ENCODE data around the gene LCMT1. TPM values are rescaled to one million over a fixed set of nuclear protein-coding genes. Genes with fewer than 3 reads are reported as not detected.

Gene LCMT1
- total RNA-seq, 1 experiment from 2014 or later: 31.0 TPM

DNA sequence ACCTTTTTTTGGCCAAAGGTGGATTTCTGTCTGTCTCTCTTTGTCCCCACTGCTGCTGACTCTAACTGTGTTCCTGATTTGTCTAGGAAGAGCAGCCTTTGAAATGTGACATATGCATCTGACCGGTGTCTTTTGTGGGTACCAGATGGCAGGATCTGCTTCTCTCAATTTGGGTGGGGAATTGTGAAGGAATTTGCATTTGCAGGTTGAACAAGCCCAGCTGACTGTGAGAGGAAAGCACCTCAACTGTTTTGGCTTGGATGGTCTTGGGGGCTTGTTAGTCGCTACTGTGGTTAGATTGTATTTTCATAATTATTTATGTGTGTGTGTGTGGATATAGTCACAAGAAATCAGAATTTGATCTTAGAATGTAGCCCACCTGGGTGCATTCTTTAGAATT is 37.7 kb upstream of the LCMT1 start:
- no peaks in the 10 kb centered on the region for H3K36me3 ChIP-seq (ENCODE audit: low read depth, low read length)
- intact Hi-C loops (cut with micrococcal nuclease): no loop called here
- H3K4me1 ChIP-seq (ENCODE audit: insufficient read depth, low read length): no peaks in the 10 kb centered on the region
- no peaks in the 10 kb centered on the region for H3K9me3 ChIP-seq (ENCODE audit: low read length)
- no peaks in the 10 kb centered on the region for H4K20me1 ChIP-seq (ENCODE audit: low read length)
- no peak overlapping the region for H3K4me2 ChIP-seq (ENCODE audit: low read length)
- no peaks in the 10 kb centered on the region for H3F3A ChIP-seq (ENCODE audit: low read length, unreplicated experiment)
- H2AFZ ChIP-seq (ENCODE audit: low read length): no peak overlapping the region
- no peak overlapping the region for H3K9ac ChIP-seq (ENCODE audit: low read length)
- TF ChIP-seq EZH2phosphoT487 (IDR thresholded peaks at IDR 0.05; ENCODE audit: borderline replicate concordance, low read length) (no peak), EZH2 (IDR thresholded peaks at IDR 0.05; ENCODE audit: low read length, unreplicated experiment) (no peak)
- TF ChIP-seq, protein P1, sequence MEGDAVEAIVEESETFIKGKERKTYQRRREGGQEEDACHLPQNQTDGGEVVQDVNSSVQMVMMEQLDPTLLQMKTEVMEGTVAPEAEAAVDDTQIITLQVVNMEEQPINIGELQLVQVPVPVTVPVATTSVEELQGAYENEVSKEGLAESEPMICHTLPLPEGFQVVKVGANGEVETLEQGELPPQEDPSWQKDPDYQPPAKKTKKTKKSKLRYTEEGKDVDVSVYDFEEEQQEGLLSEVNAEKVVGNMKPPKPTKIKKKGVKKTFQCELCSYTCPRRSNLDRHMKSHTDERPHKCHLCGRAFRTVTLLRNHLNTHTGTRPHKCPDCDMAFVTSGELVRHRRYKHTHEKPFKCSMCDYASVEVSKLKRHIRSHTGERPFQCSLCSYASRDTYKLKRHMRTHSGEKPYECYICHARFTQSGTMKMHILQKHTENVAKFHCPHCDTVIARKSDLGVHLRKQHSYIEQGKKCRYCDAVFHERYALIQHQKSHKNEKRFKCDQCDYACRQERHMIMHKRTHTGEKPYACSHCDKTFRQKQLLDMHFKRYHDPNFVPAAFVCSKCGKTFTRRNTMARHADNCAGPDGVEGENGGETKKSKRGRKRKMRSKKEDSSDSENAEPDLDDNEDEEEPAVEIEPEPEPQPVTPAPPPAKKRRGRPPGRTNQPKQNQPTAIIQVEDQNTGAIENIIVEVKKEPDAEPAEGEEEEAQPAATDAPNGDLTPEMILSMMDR (conservative IDR thresholded peaks at IDR 0.05; ENCODE audit: low read depth, low read length): no peak
- no peak for ATAC-seq
- no peaks in the 10 kb centered on the region for H3K9me2 ChIP-seq (replicated peaks; ENCODE audit: low read length)
- H3K27me3 ChIP-seq (ENCODE audit: low read length): no peaks in the 10 kb centered on the region
- ChIA-PET POLR2A (ENCODE audit: unreplicated experiment) (no interaction called here), CTCF (no interaction called here)
- DNase-seq: no peak
- H3K4me3 ChIP-seq (ENCODE audit: low read length): no peak overlapping the region
- H3K79me2 ChIP-seq (ENCODE audit: low read length): no peaks in the 10 kb centered on the region
- H3K27ac ChIP-seq (ENCODE audit: low read length): no peak overlapping the region
- BruUV-seq (replicated peaks): no TSS peak

DNA sequence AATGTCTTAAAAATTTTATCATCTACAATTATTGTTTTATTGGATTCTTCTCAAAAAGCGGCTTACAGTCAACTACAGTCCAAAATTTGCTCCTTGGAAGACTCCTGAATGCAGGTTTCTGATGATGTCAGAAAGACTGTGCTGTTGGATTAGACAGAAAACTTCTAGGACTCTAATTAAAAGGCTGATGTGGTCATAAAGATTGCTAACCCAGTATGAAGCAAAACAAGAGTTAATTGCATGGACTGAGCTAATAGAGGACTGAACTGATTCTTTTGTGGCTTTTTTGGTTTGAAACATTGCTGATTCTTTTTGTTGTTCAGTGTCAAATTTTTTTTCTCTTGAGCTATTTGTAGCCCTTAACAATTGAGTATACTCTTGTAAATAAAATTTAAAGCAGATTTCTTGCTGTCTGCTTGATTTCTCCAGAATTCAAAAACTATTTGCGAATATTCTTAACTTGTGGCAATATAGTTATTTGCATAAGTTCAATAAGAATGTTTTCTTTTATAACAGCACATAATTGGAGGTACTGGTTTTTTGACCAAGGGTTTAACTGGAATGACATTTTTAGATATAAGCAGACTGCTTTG is 33.1 kb upstream of the LCMT1 start:
- no TSS peak for BruUV-seq (replicated peaks)
- intact Hi-C loops (cut with micrococcal nuclease): no loop called here
- H3K27ac ChIP-seq (ENCODE audit: low read length): no peak overlapping the region
- no peaks in the 10 kb centered on the region for H3K79me2 ChIP-seq (ENCODE audit: low read length)
- H3K4me3 ChIP-seq (ENCODE audit: low read length): no peak overlapping the region
- DNase-seq: no peak
- no peaks in the 10 kb centered on the region for H3F3A ChIP-seq (ENCODE audit: low read length, unreplicated experiment)
- no peaks in the 10 kb centered on the region for H3K9me2 ChIP-seq (replicated peaks; ENCODE audit: low read length)
- no peaks in the 10 kb centered on the region for H4K20me1 ChIP-seq (ENCODE audit: low read length)
- no peak overlapping the region for H3K9ac ChIP-seq (ENCODE audit: low read length)
- H2AFZ ChIP-seq (ENCODE audit: low read length): no peak overlapping the region
- H3K4me1 ChIP-seq (ENCODE audit: insufficient read depth, low read length): no peaks in the 10 kb centered on the region
- H3K9me3 ChIP-seq (ENCODE audit: low read length): no peaks in the 10 kb centered on the region
- H3K4me2 ChIP-seq (ENCODE audit: low read length): no peak overlapping the region
- no peaks in the 10 kb centered on the region for H3K36me3 ChIP-seq (ENCODE audit: low read depth, low read length)
- H3K27me3 ChIP-seq (ENCODE audit: low read length): no peaks in the 10 kb centered on the region
- ChIA-PET POLR2A (ENCODE audit: unreplicated experiment) (no interaction called here), CTCF (no interaction called here)
- ATAC-seq: no peak
- TF ChIP-seq EZH2phosphoT487 (IDR thresholded peaks at IDR 0.05; ENCODE audit: borderline replicate concordance, low read length): no peak
- TF ChIP-seq EZH2 (IDR thresholded peaks at IDR 0.05; ENCODE audit: low read length, unreplicated experiment): no peak
- TF ChIP-seq, protein P1 (conservative IDR thresholded peaks at IDR 0.05; ENCODE audit: low read depth, low read length): no peak

DNA sequence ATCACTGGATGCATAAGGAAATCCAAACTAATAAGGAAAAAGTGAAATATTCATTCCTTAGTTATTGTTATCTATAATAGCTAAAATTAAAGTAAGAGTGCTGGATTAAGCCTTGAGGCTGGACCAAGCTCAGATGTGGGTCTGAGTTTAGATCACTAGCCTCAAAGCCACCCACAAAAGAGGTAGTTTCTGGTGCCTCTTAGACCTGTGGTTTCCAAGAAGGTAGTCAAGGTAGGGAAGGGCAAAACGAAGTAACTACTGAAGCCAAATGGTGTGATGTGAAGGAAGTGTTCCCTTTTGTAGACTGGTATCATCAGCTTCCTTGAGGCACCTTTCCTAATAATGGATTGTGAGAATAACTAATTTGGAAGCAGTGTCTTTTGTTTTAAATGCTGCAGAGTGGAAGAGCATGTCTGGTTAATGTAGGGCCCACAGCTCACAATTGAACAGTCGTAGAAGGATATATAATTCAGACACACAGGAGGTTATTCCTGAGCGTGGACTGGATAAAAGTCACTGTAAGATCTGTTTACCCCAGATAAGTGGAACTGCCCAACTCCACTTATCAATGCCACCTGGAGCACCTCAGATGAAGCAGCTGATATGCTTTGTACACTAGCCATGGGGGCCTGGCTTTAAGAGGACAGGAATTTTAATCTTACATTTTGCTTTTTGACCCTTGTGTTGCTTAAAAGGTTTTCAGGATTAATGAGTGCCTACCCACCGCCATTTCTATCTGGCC is 31.7 kb upstream of the LCMT1 start:
- ChIA-PET CTCF (no interaction called here), POLR2A (ENCODE audit: unreplicated experiment) (no interaction called here)
- ATAC-seq (no peak), DNase-seq (no peak)
- intact Hi-C loops (cut with micrococcal nuclease): no loop called here
- Histone ChIP-seq H2AFZ (ENCODE audit: low read length) (no peak overlapping the region), H3K4me2 (ENCODE audit: low read length) (no peak overlapping the region), H3K79me2 (ENCODE audit: low read length) (no peaks in the 10 kb centered on the region), H3K27ac (ENCODE audit: low read length) (no peak overlapping the region), H3F3A (ENCODE audit: low read length, unreplicated experiment) (no peaks in the 10 kb centered on the region), H3K36me3 (ENCODE audit: low read depth, low read length) (no peaks in the 10 kb centered on the region), H3K9me3 (ENCODE audit: low read length) (no peaks in the 10 kb centered on the region), H3K4me3 (ENCODE audit: low read length) (no peak overlapping the region), H3K9ac (ENCODE audit: low read length) (no peak overlapping the region), H3K9me2 (replicated peaks; ENCODE audit: low read length) (no peaks in the 10 kb centered on the region), H3K4me1 (ENCODE audit: insufficient read depth, low read length) (no peaks in the 10 kb centered on the region), H4K20me1 (ENCODE audit: low read length) (no peaks in the 10 kb centered on the region), H3K27me3 (ENCODE audit: low read length) (no peaks in the 10 kb centered on the region)
- BruUV-seq (replicated peaks): no TSS peak
- TF ChIP-seq, protein P1 (conservative IDR thresholded peaks at IDR 0.05; ENCODE audit: low read depth, low read length): no peak
- TF ChIP-seq EZH2phosphoT487 (IDR thresholded peaks at IDR 0.05; ENCODE audit: borderline replicate concordance, low read length): no peak
- TF ChIP-seq EZH2 (IDR thresholded peaks at IDR 0.05; ENCODE audit: low read length, unreplicated experiment): no peak
